Lower leg skin (tissue), 4 donors: ENCODE measurements around the gene NIP7. TPM values are rescaled to one million over a fixed set of nuclear protein-coding genes. Genes with fewer than 3 reads are reported as not detected.
"Not testable (repeated sequence)": the region's sequence is repeated elsewhere in the genome, so short reads cannot be mapped to it uniquely, and the experiment has no call there.

Experiments used
- DNase-seq, 2 donors: peaks; one replicate each; pipeline ENCODE4 v3.0.0-alpha.2; 2019; ENCODE audit warnings: low spot score in 2 of 2
- H3K4me3 ChIP-seq: fragments of 200-600 bp; sonication (generic); 2 replicates; pipeline ENCODE4 v1.5.1; 2017; ENCODE audit warnings: mild to moderate bottlenecking, low read depth; ENCODE audit not compliant: poor library complexity, severe bottlenecking
- POLR2A ChIP-seq, 2 donors: fragments of 450-650 bp; IDR thresholded peaks; one replicate each; pipeline ENCODE4 v1.6.1; 2016 to 2017; ENCODE audit warnings: antibody characterized with exemption in 2 of 2, mild to moderate bottlenecking in 1 of 2, moderate library complexity in 1 of 2
- WGBS, 2 donors: methylation state at CpG; one replicate each; pipeline ENCODE4 v1.1.5; 2018; 5-methylcytosine and 5-hydroxymethylcytosine counted together
- intact Hi-C: fragments of 100-400 bp; cut with DNase I; formaldehyde crosslinking; loops from one replicate; pipeline ENCODE4 v1.15.0; 2023; ENCODE audit warnings: low total_unique reads
- total RNA-seq, 4 donors: library from RNA; depleted of rRNA; stranded (reverse); fragments of >200 nt; gene quantifications; one replicate each; pipeline ENCODE4 v1.1.0, GENCODE V29; 2016
- TF ChIP-seq, protein P1 (sequence below), 3 donors: fragments of 450-650 bp; IDR thresholded peaks; one replicate each; pipeline ENCODE4 v1.5.1; 2016; ENCODE audit warnings: antibody characterized with exemption in 3 of 3, mild to moderate bottlenecking in 3 of 3, moderate library complexity in 2 of 3

Gene NIP7
- total RNA-seq: 10 to 100 TPM; 11.0 to 13.8 (median 12.7) TPM

DNA sequence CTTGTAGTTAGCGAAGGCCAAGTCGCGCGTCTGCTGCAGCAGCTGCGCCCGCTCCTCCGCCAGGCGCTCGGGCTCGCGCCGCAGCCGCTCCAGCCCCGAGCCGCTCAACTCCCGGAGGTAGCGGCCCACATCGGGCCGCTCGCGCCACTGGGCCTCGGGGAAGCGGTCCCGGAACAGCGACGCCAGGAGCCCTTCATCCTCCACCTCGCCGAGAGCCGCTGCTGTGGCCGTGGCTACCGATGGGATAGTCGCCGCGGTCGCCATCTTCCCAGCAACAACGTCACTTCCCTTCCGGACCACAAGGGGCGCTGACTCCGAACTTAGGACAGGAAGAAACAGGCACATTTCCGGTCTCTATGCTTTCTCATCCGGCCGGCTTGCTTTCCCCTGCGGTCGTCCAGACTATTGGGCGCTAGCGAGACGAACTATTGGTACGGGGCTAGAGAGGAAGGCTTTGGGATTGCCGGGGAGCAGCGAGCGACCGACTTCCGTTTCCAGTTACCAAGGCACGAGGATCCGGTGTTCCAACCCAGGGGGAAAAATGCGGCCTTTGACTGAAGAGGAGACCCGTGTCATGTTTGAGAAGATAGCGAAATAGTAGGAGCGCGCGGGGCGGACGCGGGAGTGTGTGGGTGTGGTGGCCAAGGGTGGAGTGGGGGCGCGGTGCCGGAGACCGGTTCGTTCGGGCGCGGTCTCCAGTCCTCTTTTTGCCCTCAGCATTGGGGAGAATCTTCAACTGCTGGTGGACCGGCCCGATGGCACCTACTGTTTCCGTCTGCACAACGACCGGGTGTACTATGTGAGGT is at the start of gene NIP7, which contains the start of gene COG8:
Gene NIP7, plus strand, starts transcription at position 484 of the 806 bp plus-strand sequence. Its CDS starts 58 bp downstream, at position 542.
Gene COG8, minus strand, starts transcription at position 276 of the 806 bp plus-strand sequence. Its CDS starts 12 bp downstream, at position 264.
- WGBS, 2 donors: 0% methylated on average over 71 to 73 of the region's 77 CpGs
- peak within 1 kb of the TSS; percentile 69 for H3K4me3 ChIP-seq
- TF ChIP-seq, protein P1, sequence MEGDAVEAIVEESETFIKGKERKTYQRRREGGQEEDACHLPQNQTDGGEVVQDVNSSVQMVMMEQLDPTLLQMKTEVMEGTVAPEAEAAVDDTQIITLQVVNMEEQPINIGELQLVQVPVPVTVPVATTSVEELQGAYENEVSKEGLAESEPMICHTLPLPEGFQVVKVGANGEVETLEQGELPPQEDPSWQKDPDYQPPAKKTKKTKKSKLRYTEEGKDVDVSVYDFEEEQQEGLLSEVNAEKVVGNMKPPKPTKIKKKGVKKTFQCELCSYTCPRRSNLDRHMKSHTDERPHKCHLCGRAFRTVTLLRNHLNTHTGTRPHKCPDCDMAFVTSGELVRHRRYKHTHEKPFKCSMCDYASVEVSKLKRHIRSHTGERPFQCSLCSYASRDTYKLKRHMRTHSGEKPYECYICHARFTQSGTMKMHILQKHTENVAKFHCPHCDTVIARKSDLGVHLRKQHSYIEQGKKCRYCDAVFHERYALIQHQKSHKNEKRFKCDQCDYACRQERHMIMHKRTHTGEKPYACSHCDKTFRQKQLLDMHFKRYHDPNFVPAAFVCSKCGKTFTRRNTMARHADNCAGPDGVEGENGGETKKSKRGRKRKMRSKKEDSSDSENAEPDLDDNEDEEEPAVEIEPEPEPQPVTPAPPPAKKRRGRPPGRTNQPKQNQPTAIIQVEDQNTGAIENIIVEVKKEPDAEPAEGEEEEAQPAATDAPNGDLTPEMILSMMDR (IDR thresholded peaks at IDR 0.05): peak in 1 of 3 donors; percentile 84
- no peak for TF ChIP-seq POLR2A (IDR thresholded peaks at IDR 0.05)
- intact Hi-C loops: no loop called here
- peak; percentile 97 to 98 for DNase-seq

DNA sequence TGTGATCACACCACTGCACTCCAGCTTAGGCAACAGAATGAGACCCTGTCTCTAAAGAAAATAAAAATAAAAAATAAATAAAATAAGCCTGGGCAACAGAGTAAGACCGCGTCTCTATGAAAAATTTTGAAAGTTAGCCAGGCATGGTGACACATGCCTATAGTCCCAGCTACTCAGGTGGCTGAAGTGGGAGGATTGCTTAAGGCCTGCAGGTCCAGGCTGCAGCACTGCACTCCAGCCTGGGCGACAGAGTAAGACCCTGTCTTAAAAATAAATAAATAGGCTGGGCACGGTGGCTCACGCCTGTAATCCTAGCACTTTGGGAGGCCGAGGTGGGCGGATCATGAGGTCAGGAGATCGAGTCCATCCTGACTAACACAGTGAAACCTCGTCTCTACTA is 47.9 kb upstream of the NIP7 start:
- 93 to 94% methylated on average over 9 of the region's 9 CpGs for WGBS, 2 donors
- intact Hi-C loops, H3K4me3 ChIP-seq, DNase-seq: not testable (repeated sequence)

DNA sequence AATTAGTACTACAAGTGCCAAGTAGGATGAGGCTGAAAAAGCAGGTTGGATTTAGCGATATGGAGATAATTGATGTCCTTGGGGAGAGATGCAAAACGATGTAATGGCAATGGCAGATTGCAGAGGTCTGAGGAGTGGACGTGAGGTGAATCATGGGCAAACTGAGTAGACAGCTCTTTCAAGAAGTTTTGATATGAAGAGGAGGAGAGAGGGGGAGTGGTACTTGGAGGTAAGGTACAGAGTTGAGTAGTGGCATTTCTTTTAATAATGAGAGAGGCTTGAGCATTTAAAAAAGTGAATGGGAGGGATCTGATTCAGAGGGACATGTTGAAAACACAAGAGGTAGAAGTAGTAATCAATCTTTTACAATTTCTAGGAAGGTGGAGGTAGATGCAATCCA is 46.2 kb upstream of the NIP7 start:
- 43 to 54% methylated on average over 3 of the region's 3 CpGs for WGBS, 2 donors
- intact Hi-C loops: no loop called here
- no peak overlapping the region for H3K4me3 ChIP-seq
- TF ChIP-seq POLR2A (IDR thresholded peaks at IDR 0.05): no peak
- TF ChIP-seq, protein P1 (IDR thresholded peaks at IDR 0.05): no peak
- no peak for DNase-seq

DNA sequence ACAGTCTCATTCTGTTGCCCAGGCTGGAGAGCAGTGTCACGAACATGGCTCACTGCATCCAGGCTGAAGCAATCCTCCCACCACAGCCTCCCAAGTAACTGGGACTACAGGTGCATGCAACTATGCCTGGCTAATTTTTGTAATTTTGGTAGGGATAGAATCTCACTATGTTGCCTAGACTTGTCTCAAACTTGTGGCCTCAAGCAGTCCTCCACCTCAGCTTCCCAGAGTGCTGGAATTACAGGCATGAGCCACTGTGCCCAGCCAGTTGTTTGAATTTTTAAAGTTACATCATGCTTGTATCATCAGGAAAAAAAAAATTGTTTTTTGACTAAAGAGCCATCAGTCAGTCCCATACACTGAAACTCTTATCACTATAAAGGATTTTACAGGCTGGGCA is 45.5 kb upstream of the NIP7 start:
- intact Hi-C loops: no loop called here
- no peak overlapping the region for H3K4me3 ChIP-seq
- 61 to 73% methylated on average over 1 of the region's 1 CpG for WGBS, 2 donors
- TF ChIP-seq POLR2A (IDR thresholded peaks at IDR 0.05): no peak
- TF ChIP-seq, protein P1 (IDR thresholded peaks at IDR 0.05): no peak
- no peak for DNase-seq

DNA sequence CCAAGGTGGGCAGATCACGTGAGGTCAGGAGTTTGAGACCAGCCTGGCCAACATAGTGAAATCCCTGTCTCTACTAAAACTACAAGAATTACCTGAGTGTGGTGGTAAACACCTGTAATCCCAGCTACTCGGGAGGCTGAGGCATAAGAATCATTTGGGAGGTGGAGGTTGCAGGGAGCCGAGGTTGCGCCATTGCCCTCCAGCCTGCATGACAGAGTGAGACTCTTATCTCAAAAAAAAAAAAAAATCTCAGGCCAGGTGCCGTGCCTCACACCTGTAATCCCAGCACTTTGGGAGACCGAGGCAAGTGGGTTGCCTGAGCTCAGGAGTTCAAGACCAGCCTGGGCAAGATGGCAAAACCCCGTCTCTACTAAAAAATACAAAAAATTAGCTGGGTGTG is 42.8 kb upstream of the NIP7 start:
- WGBS, 2 donors: 93 to 94% methylated on average over 7 of the region's 7 CpGs
- intact Hi-C loops, DNase-seq, H3K4me3 ChIP-seq: not testable (repeated sequence)

DNA sequence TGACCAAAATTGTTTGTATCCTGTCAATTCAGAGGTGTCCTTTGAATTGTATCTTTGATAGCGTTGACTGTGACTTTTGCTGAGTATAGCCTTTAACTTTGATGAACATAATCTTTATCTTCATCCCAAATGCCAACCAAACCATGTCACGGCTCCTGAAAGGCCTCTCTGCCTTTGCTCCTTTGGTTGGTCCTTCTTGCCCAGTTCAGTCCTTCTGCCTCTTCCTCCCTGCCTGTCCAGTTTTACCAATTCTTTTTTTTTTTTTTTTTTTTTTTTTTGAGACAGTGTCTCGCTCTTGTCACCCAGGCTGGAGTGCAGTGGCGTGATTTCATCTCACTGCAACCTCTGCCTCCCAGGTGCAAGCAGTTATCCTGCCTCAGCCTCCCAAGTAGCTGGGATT is 41.3 kb upstream of the NIP7 start:
- no peak for TF ChIP-seq POLR2A (IDR thresholded peaks at IDR 0.05)
- TF ChIP-seq, protein P1 (IDR thresholded peaks at IDR 0.05): no peak

DNA sequence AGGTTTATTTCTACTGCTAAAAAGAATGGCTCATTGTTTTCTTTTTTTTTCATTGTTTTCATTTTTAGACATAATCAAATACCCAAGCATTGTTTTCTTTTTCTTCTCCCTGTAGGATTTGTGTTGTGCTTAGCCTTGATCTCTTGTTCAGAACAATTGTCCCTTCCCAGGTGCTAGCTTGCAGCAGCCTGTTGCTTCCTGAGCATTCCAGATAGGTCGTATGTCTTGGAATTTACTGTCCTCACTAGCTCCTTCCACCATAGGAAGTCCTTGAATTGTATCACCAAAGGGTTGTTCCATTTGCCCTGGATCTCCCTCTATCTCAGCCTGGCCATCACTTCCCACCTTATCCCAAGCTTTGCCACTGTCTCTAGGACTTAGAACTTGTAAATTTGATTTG is 38.4 kb upstream of the NIP7 start:
- intact Hi-C loops: no loop called here
- WGBS, 2 donors: 50% methylated on average over 1 of the region's 1 CpG
- TF ChIP-seq POLR2A (IDR thresholded peaks at IDR 0.05): no peak
- TF ChIP-seq, protein P1 (IDR thresholded peaks at IDR 0.05): no peak

More for the DNA sequence above, 41.3 kb upstream of the NIP7 start:
- H3K4me3 ChIP-seq: no peak overlapping the region
- 91 to 96% methylated on average over 4 of the region's 4 CpGs for WGBS, 2 donors
- intact Hi-C loops: no loop called here
- DNase-seq: no peak

More for the DNA sequence above, 38.4 kb upstream of the NIP7 start:
- no peak for DNase-seq
- H3K4me3 ChIP-seq: no peak overlapping the region
